ENCODE data around the gene CCDC88C.

DNA sequence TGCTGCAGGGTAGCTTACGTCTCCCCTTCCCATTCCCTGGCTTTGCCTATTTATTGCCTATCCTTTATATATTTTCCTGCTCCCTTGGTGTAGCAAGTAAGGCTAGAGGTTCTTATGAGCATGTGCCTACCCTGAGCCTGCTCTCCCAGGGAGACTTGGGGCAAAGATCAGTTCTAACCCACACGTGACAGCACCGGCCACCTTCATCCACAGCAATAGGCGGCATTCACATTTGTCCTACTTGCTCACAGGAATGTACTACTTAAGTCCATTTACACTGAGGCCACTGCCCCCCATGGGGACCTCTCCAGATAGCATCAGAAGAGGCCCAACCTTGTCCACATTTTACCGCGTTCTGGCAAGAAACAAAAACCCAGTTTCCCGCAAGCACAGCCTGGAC lies 181.8 kb downstream of the CCDC88C start:
- TF ChIP-seq, protein P1, sequence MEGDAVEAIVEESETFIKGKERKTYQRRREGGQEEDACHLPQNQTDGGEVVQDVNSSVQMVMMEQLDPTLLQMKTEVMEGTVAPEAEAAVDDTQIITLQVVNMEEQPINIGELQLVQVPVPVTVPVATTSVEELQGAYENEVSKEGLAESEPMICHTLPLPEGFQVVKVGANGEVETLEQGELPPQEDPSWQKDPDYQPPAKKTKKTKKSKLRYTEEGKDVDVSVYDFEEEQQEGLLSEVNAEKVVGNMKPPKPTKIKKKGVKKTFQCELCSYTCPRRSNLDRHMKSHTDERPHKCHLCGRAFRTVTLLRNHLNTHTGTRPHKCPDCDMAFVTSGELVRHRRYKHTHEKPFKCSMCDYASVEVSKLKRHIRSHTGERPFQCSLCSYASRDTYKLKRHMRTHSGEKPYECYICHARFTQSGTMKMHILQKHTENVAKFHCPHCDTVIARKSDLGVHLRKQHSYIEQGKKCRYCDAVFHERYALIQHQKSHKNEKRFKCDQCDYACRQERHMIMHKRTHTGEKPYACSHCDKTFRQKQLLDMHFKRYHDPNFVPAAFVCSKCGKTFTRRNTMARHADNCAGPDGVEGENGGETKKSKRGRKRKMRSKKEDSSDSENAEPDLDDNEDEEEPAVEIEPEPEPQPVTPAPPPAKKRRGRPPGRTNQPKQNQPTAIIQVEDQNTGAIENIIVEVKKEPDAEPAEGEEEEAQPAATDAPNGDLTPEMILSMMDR (IDR thresholded peaks at IDR 0.05) = no peak
- no peak for TF ChIP-seq POLR2A (IDR thresholded peaks at IDR 0.05)
